GM18517 (cell line): Measurements from ENCODE around the gene NFIC.
"Not testable (repeated sequence)": the region's sequence is repeated elsewhere in the genome, so short reads cannot be mapped to it uniquely, and the experiment has no call there.

Experiments
- ATAC-seq: cut with Tn5 transposase; IDR thresholded peaks from one replicate; pipeline ENCODE4 v1.9.1; 2021; ENCODE audit warnings: mild to moderate bottlenecking, moderate library complexity; ENCODE audit not compliant: unreplicated experiment

Gene NFIC

GRCh38 chr19:3336680-3337523 is 29.5 kb upstream of the NFIC start:
- no peak for ATAC-seq

- no peak for ATAC-seq
Observed at GRCh38 chr19:3338541-3339181, 27.7 kb upstream of the NFIC start.

GRCh38 chr19:3340340-3340739 is 26.0 kb upstream of the NFIC start:
- ATAC-seq = no peak

GRCh38 chr19:3342246-3342645 is 24.1 kb upstream of the NFIC start:
- ATAC-seq = no peak

GRCh38 chr19:3342962-3343361 is 23.4 kb upstream of the NFIC start:
- not testable (repeated sequence) for ATAC-seq

- ATAC-seq = no peak
Observed at GRCh38 chr19:3343619-3344502, 22.5 kb upstream of the NFIC start.

- no peak for ATAC-seq
Observed at GRCh38 chr19:3344608-3345598, 21.5 kb upstream of the NFIC start.

GRCh38 chr19:3345850-3346460 is 20.4 kb upstream of the NFIC start:
- no peak for ATAC-seq

GRCh38 chr19:3346677-3347353 is 19.6 kb upstream of the NFIC start:
- ATAC-seq = no peak

- no peak for ATAC-seq
Observed at GRCh38 chr19:3348042-3348441, 18.3 kb upstream of the NFIC start.

- ATAC-seq = not testable (repeated sequence)
Observed at GRCh38 chr19:3348469-3348868, 17.9 kb upstream of the NFIC start.

- ATAC-seq = no peak
Observed at GRCh38 chr19:3350014-3350663, 16.2 kb upstream of the NFIC start.

- no peak for ATAC-seq
Observed at GRCh38 chr19:3351702-3352447, 14.5 kb upstream of the NFIC start.

- ATAC-seq = no peak
Observed at GRCh38 chr19:3353493-3353892, 12.9 kb upstream of the NFIC start.

- ATAC-seq = no peak
Observed at GRCh38 chr19:3356805-3357204, 9.6 kb upstream of the NFIC start.

GRCh38 chr19:3357271-3357991 is 9.0 kb upstream of the NFIC start:
- no peak for ATAC-seq

GRCh38 chr19:3357992-3358688 is 8.2 kb upstream of the NFIC start:
- ATAC-seq = no peak
